ENCODE measurements around the gene HERC2.
"Not testable (repeated sequence)": the region's sequence is repeated elsewhere in the genome, so short reads cannot be mapped to it uniquely, and the experiment has no call there.

HERC2 gene

DNA sequence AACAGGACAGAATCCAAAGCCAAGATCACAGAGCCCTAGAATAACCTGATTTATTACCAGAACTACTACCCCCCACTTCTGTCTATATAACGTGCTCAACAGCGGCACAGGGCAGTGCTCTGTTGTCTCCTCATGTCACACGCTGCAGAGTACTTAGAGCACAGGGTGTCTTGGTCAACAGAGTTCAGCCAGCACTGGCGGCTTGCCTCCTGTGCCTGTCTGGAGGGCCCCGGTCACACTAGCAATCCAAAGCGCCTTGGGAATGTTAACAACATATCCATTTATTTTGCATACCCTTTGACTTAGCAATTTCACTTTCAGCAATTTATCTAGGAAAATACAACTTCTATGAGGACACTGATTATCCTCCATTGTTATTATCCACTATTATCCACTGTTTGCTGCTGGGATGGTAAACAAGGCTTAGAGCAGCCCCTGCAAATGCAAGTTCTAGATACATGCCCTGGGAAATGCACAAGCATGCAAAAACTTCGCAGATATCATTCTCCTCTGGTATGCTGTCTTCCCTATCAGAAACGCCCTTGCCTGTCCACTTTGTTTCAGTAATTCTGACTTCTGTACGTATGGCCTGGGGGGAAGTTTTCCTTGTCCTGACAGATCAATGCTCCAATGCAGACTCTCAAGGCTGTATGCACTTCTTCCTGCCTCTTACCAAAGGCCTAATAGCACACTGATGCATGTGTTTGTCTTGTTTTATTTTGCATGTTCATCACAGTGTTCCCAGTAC, 136.7 kb downstream of the HERC2 start:
- DNase-seq (ENCODE audit: low spot score), result no peak

DNA sequence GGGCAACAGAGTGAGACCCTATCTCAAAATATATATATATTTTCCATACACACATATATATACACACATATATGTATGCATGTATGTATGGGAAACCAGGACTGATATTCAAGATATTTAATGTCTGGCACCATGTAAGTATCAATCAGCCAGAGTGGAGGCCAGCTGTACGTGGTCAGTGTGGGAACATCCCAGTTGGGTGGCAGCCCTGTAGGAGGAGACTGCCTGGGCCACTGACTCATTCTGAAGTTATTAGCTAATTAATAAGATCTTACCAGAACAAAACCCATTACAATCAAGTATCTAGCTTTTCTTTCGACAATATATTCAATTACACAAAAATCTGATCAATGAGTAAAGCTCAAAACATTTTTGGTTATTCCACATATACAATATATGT, 137.8 kb downstream of the HERC2 start:
- no peak for DNase-seq (ENCODE audit: low spot score)

DNA sequence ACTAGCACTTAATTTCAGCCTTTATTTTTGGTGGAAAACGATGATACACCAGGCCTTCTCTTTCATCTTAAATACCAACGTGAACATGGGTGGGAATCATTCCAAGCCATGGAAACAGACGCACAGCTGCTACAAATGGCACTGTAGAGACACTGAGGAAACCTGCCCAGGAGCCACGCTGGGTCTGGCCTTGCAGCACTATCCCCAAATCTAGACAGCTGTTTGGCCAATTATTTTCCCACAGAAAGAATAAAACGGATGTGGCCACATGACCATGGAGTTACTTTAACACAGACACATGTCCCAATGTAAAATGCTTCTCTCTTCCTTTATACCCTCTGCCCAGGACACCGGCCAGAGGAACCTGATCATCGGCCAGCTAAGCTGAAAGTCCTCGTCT, 139.2 kb downstream of the HERC2 start:
- DNase-seq (ENCODE audit: low spot score), result no peak

DNA sequence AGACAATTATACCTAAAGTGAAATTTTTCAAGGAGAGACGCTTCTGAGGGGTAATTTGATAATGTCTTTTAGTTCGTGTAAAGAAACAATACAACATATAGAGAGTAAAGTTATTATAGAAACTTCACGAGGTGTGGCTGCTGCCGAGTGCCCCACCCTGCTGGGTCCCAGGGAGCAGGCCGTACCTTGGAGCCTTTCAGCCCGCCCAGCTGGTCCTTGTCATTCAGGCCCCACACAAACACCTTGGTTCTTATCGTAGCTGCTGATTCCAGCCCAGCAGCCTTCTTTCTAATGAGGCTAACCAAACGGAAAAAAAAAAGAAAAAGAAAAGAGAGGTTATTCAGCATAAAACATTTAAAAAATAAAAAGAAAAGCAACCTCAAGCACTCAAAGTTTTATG, 139.8 kb downstream of the HERC2 start:
- DNase-seq (ENCODE audit: low spot score), result no peak

DNA sequence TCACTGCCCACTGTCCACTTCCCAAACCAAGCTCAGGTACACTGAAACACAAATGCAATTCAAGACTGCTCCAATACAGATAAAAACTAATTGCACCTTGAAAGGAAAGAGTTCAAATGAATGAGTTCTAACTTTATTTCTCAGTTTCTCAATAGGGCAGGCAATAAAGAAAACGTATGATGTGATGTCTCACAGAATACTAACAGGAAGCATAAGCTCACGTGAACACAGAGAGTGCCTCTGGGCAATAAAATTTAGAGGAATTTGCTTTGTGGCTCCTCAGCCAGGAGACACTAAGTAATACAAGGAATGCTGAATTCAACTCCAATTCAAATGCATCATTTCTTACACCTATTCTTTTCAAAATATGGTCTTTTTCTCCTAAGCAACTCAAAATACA, 140.6 kb downstream of the HERC2 start:
- no peak for DNase-seq (ENCODE audit: low spot score)

DNA sequence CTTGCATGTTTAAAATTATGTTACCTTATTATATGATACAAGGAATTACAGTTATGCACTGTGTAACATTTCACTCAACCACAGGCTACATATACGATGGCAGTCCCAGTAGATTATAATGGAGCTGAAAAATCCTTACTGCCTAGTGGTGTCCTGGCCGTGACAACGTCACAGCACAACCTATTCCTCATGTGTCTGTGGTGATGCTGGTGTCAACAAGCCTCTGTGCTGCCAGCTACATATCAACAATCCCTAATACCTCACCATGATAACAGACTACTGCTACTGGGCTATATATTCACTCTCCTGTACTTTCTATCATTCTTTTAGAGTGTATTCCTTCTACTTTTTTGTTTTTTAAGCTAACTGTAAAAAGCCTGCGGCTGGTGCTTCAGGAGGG, 142.7 kb downstream of the HERC2 start:
- no peak for DNase-seq (ENCODE audit: low spot score)

DNA sequence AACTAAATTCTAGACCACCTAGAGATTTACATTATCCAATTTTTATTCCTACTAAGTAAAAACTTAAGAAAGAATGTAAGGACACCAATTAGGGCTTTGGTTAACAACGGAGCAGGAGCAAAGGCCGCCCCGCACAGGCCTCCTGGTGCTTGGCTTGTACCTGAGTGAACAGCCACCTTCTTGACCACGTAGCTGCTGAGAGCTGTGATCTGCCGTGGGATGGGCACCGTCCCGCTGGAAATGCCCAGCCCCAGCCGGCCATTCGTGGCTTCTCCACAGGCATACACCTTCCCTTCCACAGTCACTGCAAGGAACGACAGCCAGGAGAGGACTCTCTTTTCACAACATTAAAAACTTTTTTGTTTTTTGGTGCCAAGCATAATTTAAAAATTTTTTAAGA, 143.3 kb downstream of the HERC2 start:
- DNase-seq (ENCODE audit: low spot score), result no peak

DNA sequence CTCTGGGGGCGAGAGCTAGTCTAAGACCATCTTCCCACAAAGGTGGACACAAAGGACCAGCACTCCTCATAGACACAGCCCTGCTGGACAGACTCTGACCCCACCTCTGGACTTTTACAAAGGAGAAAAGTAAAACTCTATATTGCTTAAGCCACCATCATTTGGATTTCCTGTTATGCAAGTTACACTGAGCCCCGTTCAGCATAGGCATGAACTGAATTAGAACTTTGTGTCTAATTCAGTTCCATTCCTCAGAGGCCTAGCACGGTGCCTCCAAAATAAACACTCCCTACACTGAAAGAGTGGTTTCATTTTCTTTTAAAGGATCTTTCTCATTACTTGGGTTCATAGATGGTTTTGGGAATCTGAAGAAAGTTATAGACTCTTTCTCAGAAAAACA, 143.7 kb downstream of the HERC2 start:
- DNase-seq (ENCODE audit: low spot score), result no peak

DNA sequence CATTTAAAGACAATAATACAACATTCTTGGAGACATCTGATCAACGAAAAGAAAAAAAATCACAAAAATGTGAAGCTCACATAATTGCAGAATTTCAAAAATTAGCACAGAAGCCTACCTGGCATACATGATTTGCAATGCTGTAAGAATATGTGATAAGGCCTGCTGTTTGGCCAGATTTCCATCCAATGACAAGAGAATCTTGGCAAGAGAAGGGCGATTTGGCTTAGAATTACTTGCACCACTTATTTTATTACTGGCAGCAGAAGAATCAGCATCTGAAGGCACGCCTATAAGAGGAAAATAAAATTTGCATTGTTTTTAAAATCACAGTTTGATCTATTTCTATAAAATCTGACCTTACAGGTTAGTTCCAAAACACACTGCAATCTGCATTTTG, 152.6 kb downstream of the HERC2 start:
- DNase-seq (ENCODE audit: low spot score), result no peak

DNA sequence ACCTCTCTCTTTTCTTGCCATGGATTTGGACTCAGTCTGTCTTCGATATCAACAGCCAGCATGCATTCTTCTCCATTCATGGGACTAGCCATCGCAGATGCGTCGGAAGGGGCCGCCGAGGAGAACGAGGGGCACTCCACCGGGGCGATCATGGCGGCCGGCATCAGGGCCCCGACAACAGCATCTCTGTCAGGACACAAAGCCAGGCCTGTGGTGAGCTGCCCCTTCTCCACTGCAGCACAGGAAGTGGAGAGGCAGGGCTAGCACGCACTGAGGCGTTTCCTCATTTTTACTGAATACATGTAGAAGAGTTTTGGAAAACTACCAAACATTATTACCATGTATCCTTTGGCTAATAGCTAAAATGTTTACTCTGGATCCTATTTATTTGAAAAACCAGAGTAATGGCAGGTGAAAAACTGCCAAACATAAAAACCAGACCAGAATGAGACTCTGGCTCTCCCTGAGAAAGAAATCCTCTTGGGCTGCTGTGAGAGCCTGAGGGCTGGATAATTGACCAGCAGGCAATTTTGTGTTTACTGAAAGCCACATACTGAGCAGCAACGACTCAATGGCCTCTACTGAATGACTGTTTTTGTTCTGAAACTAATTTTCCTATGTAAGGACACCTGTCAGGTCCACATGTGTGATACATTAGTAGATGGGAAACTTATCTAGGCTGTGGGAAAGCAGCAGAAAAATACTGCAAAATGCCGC, 153.4 kb downstream of the HERC2 start:
- DNase-seq (ENCODE audit: low spot score), result not testable (repeated sequence)

DNA sequence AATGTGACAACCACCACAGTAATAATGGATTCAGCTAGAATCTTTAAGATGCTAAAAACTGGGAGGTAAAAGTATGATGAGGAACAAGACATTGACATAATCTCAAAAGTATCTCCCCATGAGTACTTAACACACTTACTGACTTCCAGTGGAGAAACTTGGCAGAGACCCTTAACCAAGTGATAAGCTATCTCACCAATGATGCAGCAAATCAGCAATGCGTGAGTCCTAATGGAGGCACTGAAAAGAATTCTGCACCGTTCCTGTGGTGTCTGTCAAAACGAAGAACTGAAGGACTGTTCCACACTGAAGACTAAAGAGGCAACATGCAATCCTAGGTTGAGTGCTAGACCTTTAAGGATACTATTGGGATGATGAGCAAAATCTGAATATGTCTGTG, 154.9 kb downstream of the HERC2 start:
- no peak for DNase-seq (ENCODE audit: low spot score)

DNA sequence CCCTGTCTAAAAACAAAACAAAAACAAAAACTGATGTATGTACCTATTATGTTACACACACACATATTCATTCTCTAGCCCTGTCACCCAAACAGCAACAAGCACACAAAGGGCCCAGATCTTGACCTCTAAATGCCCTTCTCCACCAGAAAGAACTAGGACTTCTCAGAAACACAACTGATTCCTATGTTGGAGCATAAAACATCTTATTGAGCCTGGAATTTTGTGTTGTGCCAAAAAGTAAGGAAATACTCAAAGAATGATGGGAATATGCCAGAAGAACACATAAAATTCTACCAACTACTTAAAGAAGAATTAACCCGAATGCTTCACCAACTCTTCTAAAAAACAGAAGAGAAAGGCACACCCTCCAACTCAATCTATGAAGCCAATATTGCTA, 156.2 kb downstream of the HERC2 start:
- no peak for DNase-seq (ENCODE audit: low spot score)

DNA sequence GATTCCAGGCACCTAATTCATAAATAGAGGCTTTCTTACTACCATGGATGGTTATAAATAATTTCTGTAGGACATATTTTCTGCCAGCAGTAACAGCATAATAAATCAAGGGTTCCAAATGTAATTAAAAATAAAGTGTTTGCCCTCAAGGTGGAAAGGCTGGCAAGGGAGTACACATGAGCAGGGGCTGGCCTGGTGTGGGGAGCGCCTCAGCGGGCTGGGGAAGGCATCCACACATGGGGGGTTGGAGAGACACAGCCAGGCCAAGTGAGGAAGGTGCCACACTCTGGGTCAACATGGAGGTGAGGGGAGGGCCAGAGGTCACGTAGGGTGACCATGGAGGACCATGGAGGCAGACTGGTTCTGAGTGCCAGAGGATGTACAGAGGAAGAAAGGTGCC, 157.1 kb downstream of the HERC2 start:
- no peak for DNase-seq (ENCODE audit: low spot score)

DNA sequence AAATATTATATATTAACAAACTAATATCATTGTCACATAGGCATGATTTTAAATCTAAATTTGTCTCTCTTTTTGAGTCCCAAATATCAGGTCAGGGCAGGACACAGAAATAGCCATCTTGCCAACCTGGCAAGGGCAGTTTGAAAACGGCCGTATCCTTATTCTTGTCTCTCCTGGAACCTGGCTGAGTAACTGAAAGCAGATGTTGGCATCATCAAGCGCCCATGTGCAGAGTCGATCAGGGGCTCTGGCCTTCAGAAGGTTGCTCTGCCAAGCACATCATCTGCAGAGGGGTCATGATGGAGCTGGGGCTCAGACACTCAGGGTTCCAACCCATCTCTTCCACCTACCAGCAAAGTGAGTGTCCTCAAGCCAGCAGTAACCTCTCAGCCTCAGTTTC, 167.7 kb downstream of the HERC2 start:
- DNase-seq (ENCODE audit: low spot score), result no peak

DNA sequence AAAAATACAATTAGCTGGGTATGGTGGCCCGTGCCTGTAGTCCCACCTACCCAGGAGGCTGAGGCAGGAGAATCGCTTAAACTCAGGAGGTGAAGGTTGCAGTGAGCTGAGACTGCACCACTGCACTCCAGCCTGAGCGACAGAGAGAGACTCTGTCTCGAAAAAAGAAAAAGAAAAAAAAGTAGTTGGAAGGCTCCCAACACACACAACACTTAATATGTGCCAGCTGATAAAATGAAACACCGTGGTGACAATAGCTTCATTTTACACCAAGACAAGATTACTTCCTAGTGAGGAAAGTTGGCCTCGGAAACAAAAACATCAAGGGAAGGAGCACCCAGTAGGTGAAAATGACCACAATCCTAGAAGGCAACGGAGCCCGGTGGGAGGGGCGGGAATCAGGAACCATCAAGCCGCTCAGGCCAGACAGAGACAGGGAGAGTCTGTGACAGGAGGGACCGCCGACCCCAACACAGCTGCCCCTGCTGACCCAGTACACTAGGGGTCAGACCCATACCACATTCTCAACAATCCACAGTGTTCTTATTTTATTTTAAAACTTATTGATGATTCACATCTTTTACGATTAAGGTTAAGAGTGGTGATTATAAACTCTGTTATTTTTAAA, 168.4 kb downstream of the HERC2 start:
- DNase-seq (ENCODE audit: low spot score), result no peak

DNA sequence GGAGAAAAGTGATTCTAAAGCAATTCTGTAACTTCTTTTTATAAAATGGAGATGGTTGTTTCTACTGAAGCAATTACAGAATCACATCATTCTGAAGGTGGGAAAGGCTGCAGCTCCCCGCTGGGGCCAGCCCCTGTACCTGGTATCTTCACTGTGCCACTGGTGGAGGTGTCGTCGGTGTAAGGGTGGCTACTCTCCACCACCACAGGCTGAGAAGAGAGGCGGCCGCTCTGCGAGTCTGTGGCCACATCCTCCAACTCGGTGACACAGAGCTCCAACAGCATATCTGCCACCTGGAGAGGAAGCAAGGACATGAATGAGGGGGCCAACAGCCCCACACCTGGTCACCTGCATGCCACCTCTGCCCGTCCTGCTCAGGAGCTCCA, 169.4 kb downstream of the HERC2 start:
- not testable (repeated sequence) for DNase-seq (ENCODE audit: low spot score)

DNA sequence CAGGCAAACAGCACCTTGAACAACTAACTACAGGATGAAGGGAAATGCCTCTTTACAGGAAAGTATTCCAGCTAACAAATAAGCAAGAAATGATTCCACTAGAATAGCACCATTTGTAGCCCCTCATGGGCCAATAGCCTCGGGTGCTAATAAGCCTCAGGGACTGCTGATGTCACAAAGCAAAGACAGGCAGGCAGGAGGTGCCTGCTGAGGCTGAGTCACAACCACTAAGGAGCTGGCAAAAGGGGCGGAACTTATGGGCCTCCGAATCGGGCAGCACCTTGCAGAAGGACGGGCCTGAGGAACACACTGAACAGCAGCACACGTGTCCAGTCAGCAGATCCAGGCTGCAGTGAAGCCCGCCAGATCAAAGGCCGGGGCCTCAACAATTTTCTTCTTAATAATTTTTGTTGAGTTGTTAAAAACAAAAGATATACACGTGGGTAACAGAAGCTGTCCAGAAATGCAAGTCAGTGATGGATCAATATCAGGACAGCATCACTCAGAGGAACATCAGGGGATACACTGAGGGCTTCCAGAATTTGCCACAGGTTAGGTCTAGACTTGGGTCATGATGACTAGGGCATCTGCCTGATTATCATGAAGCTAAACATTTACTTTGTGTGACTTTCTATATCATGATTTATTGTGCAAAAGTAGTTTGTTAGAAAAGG, 170.0 kb downstream of the HERC2 start:
- DNase-seq (ENCODE audit: low spot score), result not testable (repeated sequence)

DNA sequence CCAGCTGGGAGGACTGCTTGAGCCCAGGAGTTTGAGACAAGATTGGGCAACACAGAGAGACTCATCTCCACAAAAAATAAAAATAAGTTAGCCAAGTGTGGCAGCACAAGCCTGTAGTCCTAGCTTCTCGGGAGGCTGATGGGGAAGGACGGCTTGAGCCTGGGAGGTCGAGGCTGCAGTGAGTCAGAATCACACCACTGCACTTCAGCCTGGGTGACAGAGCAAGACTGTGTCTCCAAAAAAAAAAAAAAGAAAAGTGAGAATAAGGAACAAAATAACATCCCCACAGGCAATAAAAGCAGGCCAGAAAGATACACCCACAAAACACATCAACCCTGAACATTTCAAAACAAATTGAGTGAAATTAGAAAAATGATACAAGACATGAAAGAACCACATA, 174.2 kb downstream of the HERC2 start:
- DNase-seq (ENCODE audit: low spot score), result no peak

DNA sequence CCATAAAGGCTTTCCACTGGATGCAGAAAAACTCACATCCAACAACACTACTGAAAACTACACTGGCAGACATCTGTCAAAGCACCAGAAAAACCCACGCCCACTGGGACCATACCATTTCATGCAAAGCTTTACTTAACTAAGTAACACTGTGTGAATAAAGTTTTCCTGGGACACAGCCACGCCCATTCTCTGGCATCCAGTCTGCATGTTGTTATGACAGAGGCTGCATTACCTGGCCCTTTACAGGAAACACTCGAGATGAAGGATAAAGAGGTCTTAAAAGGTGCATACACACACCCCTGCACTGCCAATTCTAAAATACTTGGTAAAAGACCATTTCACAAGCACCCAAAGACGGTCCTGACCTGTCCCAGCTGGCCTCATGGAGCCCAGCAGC, 176.6 kb downstream of the HERC2 start:
- not testable (repeated sequence) for DNase-seq (ENCODE audit: low spot score)

DNA sequence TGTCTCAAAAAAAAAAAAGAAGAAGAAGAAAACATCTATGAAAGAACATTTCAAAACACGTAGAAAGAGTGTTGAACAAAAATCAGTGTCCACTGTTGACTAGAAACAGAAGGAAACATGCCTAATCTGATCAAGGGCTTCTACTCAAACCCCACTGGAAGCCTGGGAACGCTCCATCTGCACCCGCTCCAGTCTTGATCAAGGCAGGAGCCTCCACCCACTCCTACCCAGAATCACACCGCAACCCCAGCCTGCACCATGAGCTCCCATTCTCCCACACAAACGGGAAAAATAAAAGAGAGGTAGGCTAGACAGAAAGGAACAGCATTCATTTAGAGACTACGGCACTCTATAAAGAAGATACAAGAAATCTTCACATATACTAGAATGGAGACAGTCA, 181.9 kb downstream of the HERC2 start:
- no peak for DNase-seq (ENCODE audit: low spot score)

DNA sequence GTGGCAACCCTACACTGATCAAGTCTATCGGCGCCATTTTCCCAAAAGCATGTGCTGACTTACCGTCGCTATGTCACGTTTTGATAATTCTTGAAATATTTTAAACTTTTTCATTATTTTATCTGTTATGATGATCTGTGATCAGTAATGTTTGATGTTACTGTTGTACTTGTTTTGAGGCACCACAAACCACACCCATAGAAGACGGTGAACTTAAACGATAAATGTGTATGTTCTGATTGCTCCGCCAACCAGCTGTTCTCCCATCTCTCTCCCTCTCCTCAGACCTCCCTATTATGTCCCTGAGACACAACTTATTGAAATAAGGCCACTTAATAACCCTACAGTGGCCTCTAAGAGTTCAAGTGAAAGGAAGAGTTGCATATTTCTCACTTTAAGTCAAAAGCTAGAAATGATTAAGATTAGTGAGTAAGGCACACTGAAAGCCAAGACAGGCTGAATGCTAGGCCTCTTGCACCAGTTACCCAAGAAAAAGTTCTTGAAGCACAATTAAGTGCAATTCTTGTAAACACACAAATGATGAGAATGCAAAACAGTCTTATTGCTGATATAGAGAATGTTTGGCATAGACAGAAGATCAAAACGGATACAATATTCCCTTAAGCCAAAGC, 184.5 kb downstream of the HERC2 start:
- DNase-seq (ENCODE audit: low spot score), result not testable (repeated sequence)
